Peyer's patch (tissue), 4 donors: ENCODE measurements around the gene HOXA3. TPM values are rescaled to one million over a fixed set of nuclear protein-coding genes. Genes with fewer than 3 reads are reported as not detected.

Source experiments
- DNase-seq, 3 donors: peaks; one replicate each; pipeline ENCODE4 v3.0.0-alpha.2; 2017 to 2019
- H3K27ac ChIP-seq, 4 donors: fragments of 200-600 bp; sonication (generic); one replicate each; pipeline ENCODE4 v1.5.1; 2016 to 2019
- H3K27me3 ChIP-seq, 2 donors: fragments of 200-600 bp; sonication (generic); one replicate each; pipeline ENCODE4 v1.5.1; 2019
- H3K36me3 ChIP-seq, 3 donors: fragments of 200-600 bp; sonication (generic); one replicate each; pipeline ENCODE4 v1.5.1; 2016 to 2019
- H3K4me1 ChIP-seq, 4 donors: fragments of 200-600 bp; sonication (generic); one replicate each; pipeline ENCODE4 v1.5.1; 2016 to 2019
- H3K4me3 ChIP-seq, 4 donors: fragments of 200-600 bp; sonication (generic); 1 replicate in 3 of 4; 2 replicates in 1 of 4; pipeline ENCODE4 v1.5.1; 2016 to 2019; ENCODE audit warnings: mild to moderate bottlenecking in 1 of 4
- H3K9me3 ChIP-seq, 4 donors: fragments of 200-600 bp; sonication (generic); one replicate each; pipeline ENCODE4 v1.5.1; 2016 to 2019; ENCODE audit warnings: mild to moderate bottlenecking in 1 of 4
- CTCF ChIP-seq, 6 experiments: fragments of 450-650 bp in 4 of 6; fragments of 200-600 bp in 2 of 6; sonication (generic) in 1 of 6; IDR thresholded peaks; one replicate each; pipeline ENCODE4 v1.5.1; 2017 to 2019; ENCODE audit warnings: antibody characterized with exemption in 6 of 6, mild to moderate bottlenecking in 3 of 6, moderate library complexity in 1 of 6
- POLR2A ChIP-seq, 2 donors: fragments of 450-650 bp; IDR thresholded peaks; one replicate each; pipeline ENCODE4 v1.5.1; 2017; ENCODE audit warnings: antibody characterized with exemption in 2 of 2, mild to moderate bottlenecking in 2 of 2, moderate library complexity in 2 of 2
- total RNA-seq, 4 donors: library from RNA; depleted of rRNA; stranded (reverse); fragments of >200 nt; gene quantifications; one replicate each; pipeline ENCODE4 v1.1.0, GENCODE V29; 2016

The HOXA3 gene
- total RNA-seq, 4 donors from 2014 or later = 6.7 to 21.2 (median 13.9) TPM

- Histone ChIP-seq H3K4me1 (peaks cover 0 to 38% (median 2%) of the 10 kb centered on the region in 4 donors), H3K27ac (peak overlapping the region; percentile 73 to 96 (median 84)), H3K36me3 (peaks cover 0 to 9% (median 0%) of the 10 kb centered on the region in 3 donors), H3K9me3 (no peaks in the 10 kb centered on the region), H3K4me3 (peak overlapping the region in 3 of 4 donors; percentile 50 to 75 (median 70)), H3K27me3 (no peaks in the 10 kb centered on the region)
- TF ChIP-seq CTCF (IDR thresholded peaks at IDR 0.05) = no peak
- TF ChIP-seq POLR2A (IDR thresholded peaks at IDR 0.05) = no peak
- peak in 1 of 3 donors; percentile 11 for DNase-seq
These were observed 11.1 kb downstream of the HOXA3 start for GRCh38 chr7:27141137-27141922.

- peak in 2 of 3 donors; percentile 61 to 77 for DNase-seq
- Histone ChIP-seq H3K27me3 (no peaks in the 10 kb centered on the region), H3K4me1 (peaks cover 0 to 44% (median 3%) of the 10 kb centered on the region in 4 donors), H3K4me3 (peak overlapping the region in 3 of 4 donors; percentile 19 to 75 (median 58)), H3K36me3 (peaks cover 0 to 7% (median 0%) of the 10 kb centered on the region in 3 donors), H3K9me3 (no peaks in the 10 kb centered on the region), H3K27ac (peak overlapping the region; percentile 31 to 96 (median 80))
- TF ChIP-seq CTCF (IDR thresholded peaks at IDR 0.05) = no peak
- peak; percentile 74 to 77 for TF ChIP-seq POLR2A (IDR thresholded peaks at IDR 0.05)
These were observed 12.1 kb downstream of the HOXA3 start for GRCh38 chr7:27140126-27140857.

GRCh38 chr7:27139334-27140125 is 12.9 kb downstream of the HOXA3 start:
- peak in 2 of 3 donors; percentile 14 to 73 for DNase-seq
- H3K4me1 ChIP-seq = peaks cover 0 to 46% (median 5%) of the 10 kb centered on the region in 4 donors
- peak overlapping the region; percentile 60 to 96 (median 80) for H3K27ac ChIP-seq
- no peaks in the 10 kb centered on the region for H3K27me3 ChIP-seq
- H3K4me3 ChIP-seq = peak overlapping the region in 3 of 4 donors; percentile 19 to 75 (median 58)
- no peak for TF ChIP-seq POLR2A (IDR thresholded peaks at IDR 0.05)
- no peak for TF ChIP-seq CTCF (IDR thresholded peaks at IDR 0.05)
- H3K9me3 ChIP-seq = no peaks in the 10 kb centered on the region
- H3K36me3 ChIP-seq = no peaks in the 10 kb centered on the region

- no peaks in the 10 kb centered on the region for H3K27me3 ChIP-seq
These were observed 13.4 kb downstream of the HOXA3 start for GRCh38 chr7:27138985-27139333.

More at GRCh38 chr7:27138985-27139333, 13.4 kb downstream of the HOXA3 start:
- DNase-seq = no peak
- H3K27ac ChIP-seq = peak overlapping the region; percentile 60 to 96 (median 80)
- no peak for TF ChIP-seq CTCF (IDR thresholded peaks at IDR 0.05)
- no peak for TF ChIP-seq POLR2A (IDR thresholded peaks at IDR 0.05)
- H3K9me3 ChIP-seq = no peaks in the 10 kb centered on the region
- peaks cover 0 to 52% (median 6%) of the 10 kb centered on the region in 4 donors for H3K4me1 ChIP-seq
- H3K36me3 ChIP-seq = no peaks in the 10 kb centered on the region
- H3K4me3 ChIP-seq = peak overlapping the region in 3 of 4 donors; percentile 19 to 75 (median 58)
